PFSK-1 (cell line): ENCODE results near the gene PHF2.

Source experiments
- POLR2AphosphoS5 ChIP-seq: IDR thresholded peaks from 2 replicates; pipeline ENCODE4 v1.6.1; 2012; ENCODE audit warnings: low read depth, mild to moderate bottlenecking, control low read depth, low read length, moderate library complexity
- SIN3A ChIP-seq: IDR thresholded peaks from 2 replicates; pipeline ENCODE4 v1.6.1; 2012; ENCODE audit warnings: mild to moderate bottlenecking, low read length, moderate library complexity, borderline replicate concordance; ENCODE audit not compliant: insufficient read depth
- TF ChIP-seq, protein P1 (sequence below), 2 experiments: IDR thresholded peaks; 2 replicates each; pipeline versions ENCODE4 v1.6.1 to v1.8.0; 2011 to 2012; ENCODE audit warnings: low read depth in 2 of 2, low read length in 2 of 2, control low read depth in 1 of 2, inconsistent platforms in 1 of 2, mild to moderate bottlenecking in 1 of 2, moderate library complexity in 1 of 2; ENCODE audit not compliant: insufficient read depth in 1 of 2

DNA sequence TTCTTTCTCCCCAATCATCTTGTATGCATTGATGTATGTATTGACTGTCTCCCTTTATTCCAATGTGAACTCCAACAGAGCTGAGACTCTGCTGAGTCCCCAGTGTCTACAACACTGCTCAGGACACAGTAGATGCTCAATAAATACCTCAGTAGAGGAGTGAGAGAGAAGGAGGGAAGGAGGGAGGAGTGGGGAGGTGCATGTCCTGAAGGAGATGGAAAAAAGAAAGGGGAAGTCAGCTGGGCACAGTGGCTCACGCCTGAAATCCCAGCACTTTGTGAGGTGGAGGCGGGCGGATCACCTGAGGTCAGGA, 2.9 kb upstream of the PHF2 start:
- TF ChIP-seq POLR2AphosphoS5: no peak
- TF ChIP-seq, protein P1, sequence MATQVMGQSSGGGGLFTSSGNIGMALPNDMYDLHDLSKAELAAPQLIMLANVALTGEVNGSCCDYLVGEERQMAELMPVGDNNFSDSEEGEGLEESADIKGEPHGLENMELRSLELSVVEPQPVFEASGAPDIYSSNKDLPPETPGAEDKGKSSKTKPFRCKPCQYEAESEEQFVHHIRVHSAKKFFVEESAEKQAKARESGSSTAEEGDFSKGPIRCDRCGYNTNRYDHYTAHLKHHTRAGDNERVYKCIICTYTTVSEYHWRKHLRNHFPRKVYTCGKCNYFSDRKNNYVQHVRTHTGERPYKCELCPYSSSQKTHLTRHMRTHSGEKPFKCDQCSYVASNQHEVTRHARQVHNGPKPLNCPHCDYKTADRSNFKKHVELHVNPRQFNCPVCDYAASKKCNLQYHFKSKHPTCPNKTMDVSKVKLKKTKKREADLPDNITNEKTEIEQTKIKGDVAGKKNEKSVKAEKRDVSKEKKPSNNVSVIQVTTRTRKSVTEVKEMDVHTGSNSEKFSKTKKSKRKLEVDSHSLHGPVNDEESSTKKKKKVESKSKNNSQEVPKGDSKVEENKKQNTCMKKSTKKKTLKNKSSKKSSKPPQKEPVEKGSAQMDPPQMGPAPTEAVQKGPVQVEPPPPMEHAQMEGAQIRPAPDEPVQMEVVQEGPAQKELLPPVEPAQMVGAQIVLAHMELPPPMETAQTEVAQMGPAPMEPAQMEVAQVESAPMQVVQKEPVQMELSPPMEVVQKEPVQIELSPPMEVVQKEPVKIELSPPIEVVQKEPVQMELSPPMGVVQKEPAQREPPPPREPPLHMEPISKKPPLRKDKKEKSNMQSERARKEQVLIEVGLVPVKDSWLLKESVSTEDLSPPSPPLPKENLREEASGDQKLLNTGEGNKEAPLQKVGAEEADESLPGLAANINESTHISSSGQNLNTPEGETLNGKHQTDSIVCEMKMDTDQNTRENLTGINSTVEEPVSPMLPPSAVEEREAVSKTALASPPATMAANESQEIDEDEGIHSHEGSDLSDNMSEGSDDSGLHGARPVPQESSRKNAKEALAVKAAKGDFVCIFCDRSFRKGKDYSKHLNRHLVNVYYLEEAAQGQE (IDR thresholded peaks at IDR 0.05; ENCODE audit: insufficient read depth in 1 of 2, low read depth in 2 of 2, low read length in 2 of 2): no peak
- TF ChIP-seq SIN3A: no peak
